Cardiac septum (tissue), 1 donor: ENCODE results near the gene EHF. TPM values are rescaled to one million over a fixed set of nuclear protein-coding genes. Genes with fewer than 3 reads are reported as not detected.

Experiments used
- DNase-seq: peaks from one replicate; pipeline ENCODE4 v3.0.0-alpha.2; 2020; ENCODE audit warnings: low spot score
- intact Hi-C: fragments of 100-400 bp; cut with DNase I; formaldehyde crosslinking; loops from one replicate; pipeline ENCODE4 v1.14.0; 2022
- total RNA-seq: library from RNA; stranded (reverse); fragmentation: NEBNext Ultra II Directional; extraction: Animal tissue kit (Norgen Biotek cat#: 25700); gene quantifications from one replicate; pipeline ENCODE4 v1.2.1, GENCODE V29; 2021
- donor health status: DM: no; HTN: no; CAD: no.

Gene EHF
- total RNA-seq, 1 donor from 2014 or later, result 0.08 TPM

DNA sequence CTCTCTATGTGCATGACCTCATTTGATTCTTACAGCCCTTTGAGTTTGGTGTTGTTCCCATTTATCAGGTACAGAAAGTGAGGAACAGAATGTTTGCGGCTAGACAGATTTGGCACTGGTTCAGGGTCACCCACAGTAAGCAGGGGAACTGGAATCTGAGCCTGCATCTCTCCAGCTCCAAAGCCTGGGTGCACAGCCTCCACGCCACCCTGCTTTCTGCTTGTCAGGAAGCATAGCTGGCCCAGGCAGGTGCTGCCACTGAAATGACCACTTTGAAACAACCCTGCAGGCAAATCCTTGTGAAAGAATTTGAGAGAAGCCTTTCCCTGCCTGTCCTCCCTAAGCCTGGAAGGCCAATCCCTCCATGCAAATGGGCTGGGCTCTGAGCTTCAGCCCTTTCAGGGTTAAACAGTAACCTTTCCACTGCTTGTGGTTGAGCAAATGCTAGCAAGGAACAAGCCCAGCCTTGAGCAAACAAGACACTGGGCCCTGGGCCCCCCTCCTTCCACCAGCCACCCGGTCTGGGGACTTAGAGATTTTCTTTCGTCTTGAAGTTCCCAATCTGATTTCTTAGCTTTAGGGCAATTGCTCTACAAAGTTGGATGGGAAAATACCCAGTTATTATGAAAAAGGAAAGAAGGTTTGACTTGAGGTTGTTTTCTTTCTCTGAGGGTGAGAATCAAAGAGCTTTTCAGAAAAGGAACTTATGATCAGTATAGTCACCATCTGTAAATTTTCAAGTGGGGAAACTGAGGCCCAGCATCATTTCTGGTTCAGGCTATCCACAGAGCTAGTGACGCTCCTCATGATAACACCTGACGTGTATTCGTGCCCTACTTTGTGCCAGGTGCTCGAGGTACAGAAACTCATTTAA is 19.4 kb downstream of the EHF start:
- no peak for DNase-seq
- intact Hi-C loops, result no loop called here

DNA sequence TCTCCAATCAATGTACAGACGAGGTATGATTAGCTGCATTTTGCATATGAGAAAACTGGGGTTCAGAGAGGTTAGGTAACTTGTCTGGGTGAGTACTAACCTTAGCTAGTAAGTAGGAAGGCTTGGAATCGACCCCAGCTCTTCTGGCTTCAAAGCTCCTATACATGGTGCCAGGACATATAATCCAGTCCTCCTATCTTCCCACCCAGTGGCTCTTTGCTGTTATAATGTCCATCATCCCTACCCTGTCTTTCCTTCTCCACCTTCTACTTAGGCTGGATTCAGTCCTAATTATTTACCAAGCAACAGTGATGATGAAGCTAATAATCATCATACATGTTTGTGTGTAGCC is 20.0 kb downstream of the EHF start:
- intact Hi-C loops, result no loop called here
- DNase-seq, result no peak

DNA sequence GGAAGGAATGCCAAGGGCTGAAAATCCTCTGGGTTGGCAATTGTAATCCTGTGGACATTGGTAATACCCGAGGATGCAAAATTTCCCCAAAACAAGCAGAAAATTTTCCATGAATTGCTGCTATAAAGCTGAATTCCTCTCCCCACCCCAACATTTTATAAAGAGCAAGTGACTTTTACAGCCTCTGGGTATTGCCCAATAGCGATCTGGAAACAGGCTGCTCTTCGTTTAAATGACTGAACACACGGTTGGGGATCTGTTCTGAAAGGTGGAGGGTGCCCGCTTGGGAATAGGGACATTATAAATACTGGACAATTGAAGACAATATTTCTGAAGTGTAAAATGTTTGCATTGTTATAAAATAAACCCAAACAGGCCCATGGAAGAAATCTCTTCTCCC is 20.6 kb downstream of the EHF start:
- DNase-seq, result no peak
- intact Hi-C loops, result no loop called here

DNA sequence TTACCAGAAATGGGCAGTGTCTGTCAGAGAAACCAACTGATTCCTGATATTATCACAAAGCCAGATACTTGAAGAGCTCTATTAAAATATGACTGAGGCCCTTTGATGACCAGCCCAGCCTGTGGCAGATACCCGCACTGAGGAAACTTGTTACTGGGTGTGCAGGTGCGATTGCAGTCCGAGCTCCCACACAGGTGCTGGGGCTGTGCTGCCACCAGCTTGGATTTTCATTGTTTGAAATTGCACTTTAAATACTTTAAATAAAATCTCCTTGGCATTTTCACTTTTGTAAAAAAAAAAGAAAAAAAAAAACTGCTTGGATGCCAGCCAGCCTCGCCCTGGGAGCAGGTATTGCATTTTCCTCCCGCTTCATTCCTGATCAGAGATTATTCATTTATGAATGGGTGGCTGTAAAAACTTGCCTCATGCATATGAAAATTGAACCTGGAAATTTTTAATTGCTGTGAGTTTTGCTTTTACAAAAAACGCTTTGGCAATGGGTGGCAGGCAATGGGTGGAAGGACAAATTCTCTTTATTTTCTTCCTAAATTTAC is 21.2 kb downstream of the EHF start:
- DNase-seq, result no peak
- intact Hi-C loops, result no loop called here

DNA sequence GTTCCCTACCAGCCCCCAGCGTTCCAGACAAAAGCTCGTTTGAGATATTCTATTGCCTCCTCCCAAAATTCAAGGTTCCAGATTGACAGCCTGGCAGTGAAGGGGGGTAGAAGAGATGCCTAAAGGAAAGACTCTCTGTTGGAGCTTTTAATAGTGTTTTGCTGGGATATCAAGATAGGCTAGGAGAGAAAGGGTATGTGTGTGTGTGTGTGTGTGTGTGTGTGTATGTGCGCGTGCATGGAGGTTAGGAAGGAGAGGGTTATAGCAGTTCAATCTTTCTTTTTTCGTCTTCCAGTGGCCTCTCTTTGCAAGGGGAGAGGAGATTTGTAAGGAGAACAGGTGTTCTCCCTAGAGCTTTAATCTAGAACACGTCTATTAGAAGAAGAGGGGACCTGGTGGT is 22.0 kb downstream of the EHF start:
- intact Hi-C loops, result no loop called here
- no peak for DNase-seq

DNA sequence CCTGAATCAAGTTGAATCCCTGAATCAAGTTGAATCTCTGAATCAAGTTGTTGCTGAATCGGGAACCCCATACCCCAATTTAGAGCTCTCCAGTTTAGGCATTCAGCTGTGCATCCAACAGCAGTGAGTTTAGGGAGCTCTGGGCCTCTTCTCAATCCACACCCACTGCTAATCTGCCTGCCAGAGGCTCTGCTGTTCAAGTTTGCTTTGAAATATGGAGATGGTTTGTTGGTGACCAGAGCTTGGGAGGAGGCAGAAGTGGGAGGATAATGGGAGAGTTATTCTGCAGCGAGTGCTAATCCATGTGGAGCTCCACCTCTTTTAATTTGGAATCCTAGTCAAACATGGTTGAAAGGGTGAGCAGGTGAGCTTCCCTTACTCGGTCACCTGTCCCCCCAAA is 22.4 kb downstream of the EHF start:
- no peak for DNase-seq
- intact Hi-C loops, result no loop called here

DNA sequence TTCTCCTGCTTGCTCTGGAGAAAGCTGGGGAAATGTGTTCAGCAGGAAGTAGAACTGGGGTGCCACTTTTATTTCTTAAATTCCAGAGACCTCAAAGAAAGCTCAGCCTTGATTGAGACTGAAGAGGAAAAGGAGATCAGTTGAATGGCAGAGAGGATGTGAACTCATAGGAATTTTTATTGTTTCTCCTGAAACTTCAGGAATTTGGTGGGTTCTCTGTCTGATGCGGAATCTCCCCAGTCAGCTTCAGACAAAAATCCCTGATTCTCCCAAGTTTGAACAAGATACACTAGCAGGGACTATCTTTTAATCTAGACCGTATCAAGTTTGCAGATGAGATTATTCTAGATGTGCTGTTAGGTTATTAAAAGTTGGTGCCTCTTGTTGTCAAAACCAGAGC is 23.0 kb downstream of the EHF start:
- no peak for DNase-seq
- intact Hi-C loops, result no loop called here

DNA sequence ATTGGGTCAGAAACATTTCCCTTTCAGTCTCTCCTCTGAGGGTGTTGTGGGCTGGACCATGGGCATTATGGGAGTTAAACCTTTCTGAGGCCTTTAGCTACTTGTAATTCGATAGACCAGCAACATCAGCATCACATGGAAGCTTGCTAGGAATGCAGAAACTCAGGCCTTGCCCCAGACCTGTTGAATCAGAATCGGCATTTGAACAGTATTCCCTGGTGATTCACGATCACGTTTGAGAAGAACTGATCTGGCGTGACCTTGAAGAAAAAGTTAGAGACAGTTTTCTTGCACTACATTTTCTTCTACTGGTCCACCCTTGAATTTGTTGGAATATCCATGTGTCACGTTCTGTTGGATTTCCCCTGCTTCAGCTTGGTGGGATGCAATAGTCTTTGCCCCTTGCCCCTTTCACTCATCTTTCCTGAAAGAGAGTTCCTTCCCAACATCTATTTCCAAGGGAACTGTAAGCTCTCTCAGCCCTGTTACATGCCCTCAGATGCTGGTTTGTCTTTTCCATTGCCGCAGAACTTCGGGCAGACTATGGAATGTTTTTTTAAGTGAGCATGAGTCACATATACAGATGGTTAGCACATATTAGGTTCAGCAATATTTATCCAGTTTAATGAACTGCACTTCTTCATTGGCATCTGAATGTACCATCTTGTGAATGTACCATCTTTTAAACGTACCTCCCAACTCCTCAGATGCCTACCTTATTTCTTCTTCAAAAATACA is 23.9 kb downstream of the EHF start:
- intact Hi-C loops, result no loop called here
- no peak for DNase-seq

DNA sequence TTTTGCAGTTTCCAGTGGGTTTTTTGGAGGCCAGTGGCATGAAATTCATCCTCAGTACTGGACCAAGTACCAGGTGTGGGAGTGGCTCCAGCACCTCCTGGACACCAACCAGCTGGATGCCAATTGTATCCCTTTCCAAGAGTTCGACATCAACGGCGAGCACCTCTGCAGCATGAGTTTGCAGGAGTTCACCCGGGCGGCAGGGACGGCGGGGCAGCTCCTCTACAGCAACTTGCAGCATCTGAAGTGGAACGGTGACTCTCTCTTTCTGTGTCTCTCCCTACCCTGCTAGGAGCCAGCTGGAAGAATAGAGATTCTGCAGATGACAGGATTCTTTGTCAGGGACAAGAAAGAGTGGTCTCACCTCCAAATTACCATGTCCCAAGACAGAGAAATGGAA is 25.5 kb downstream of the EHF start:
- intact Hi-C loops, result no loop called here
- no peak for DNase-seq

DNA sequence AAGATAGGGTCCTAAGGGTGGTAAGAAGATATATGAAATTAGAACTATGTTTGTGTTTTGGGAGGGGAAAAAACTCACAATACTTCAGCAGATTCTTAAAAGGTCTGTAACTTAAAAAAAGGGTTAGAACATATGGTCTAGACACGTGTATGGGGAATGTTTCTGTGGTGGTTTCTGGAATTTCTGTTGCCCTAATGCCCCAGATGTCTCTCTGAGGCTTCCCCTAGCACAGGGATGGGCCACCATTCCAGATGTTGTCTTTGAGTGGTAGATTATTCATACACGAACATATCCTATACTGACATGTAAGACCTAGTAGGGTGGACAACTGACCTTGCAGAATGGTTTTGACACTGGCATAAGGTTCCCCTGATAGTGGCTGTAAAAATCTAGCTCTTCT is 26.2 kb downstream of the EHF start:
- intact Hi-C loops, result no loop called here
- DNase-seq, result no peak

DNA sequence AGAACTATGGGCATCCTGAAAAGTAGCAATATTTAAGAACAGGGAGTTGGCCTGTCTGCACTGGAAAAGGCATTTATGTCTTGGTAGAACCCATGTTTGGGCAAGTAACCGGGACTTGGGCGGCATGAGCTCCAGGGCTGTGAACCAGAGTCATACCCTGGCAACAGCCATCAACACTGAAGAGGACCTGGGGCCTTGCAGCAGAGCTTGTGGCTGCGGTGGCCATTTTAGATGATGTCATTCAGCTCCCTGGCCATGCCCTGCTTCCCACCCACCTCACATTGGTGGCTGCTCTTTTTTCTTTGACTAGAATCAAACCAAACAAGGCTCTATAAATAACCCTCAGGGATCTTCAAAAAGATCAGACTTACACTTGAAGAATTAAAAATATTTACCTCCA is 26.6 kb downstream of the EHF start:
- DNase-seq, result no peak
- intact Hi-C loops, result no loop called here

DNA sequence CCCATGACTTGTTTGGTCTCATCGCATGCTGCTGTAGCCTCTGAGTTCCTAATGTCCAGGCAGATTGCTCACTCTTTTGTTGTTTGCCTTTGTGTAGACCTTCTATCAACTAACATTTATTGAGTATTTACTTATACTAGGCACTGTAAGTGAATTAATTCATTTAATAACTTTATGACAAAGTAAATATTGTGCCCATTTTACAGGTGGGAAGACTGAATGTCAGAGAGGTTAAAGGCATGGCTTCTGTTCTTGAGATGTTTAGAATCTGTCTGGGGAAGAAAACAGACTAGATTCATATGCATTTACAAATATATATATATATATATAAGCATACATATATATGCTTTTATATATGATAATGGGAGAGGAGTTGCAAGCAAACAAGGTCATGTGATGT is 27.1 kb downstream of the EHF start:
- intact Hi-C loops, result no loop called here
- DNase-seq, result no peak

DNA sequence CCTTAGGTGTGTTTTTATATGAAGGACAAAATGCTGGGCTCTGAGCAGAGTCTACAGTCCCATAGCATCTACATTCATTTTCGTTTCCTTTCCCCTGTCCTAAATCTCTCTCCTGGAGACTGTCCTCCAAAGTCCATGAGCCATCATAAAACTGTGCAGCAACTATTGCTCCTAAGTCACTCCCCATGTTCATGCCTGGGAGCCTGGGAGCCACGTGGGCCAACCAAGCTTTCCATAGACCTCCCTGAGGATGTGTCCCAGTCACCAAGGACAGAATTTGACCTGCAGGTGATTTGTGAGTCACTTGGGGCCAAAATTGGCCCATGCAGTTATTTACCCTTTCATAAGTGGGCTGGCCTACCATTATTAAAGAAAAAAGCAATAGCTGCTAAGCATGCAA is 28.7 kb downstream of the EHF start:
- no peak for DNase-seq
- intact Hi-C loops, result no loop called here

DNA sequence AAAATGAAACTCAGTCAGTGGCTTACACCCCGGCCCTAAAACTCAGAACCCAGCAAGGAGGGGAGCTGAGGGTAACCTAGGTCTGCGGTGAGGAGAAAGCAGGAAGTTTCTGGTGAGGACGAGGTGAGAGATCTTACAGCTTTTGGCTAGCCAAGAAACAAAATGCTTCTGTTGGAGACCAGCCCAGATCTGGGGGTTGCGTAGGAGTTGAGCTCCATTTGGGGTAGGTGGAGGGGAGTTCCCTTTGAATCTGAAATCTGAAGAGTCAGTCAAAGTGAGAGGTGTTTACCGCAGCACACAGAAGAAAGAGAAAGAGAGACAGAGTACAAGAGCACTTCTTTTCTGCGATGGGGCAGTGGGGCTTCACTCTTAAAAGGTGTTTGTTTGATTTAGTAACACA is 29.6 kb downstream of the EHF start:
- DNase-seq, result no peak
- intact Hi-C loops, result no loop called here

DNA sequence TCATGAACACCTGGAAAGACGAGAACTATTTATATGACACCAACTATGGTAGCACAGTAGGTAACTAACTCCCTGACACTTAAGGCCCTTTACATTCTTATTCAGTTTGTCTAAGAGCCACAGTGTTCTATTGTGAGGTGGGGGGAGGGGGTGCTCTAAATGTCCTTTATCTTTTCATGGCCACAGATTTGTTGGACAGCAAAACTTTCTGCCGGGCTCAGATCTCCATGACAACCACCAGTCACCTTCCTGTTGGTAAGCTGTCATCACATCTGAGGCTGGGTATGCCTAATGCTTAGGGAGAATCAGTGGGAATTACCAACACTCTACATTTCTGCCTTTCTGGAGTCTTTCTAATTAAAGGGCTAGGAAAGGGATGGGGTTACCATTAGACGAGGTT is 30.7 kb downstream of the EHF start:
- DNase-seq, result no peak
- intact Hi-C loops, result no loop called here

DNA sequence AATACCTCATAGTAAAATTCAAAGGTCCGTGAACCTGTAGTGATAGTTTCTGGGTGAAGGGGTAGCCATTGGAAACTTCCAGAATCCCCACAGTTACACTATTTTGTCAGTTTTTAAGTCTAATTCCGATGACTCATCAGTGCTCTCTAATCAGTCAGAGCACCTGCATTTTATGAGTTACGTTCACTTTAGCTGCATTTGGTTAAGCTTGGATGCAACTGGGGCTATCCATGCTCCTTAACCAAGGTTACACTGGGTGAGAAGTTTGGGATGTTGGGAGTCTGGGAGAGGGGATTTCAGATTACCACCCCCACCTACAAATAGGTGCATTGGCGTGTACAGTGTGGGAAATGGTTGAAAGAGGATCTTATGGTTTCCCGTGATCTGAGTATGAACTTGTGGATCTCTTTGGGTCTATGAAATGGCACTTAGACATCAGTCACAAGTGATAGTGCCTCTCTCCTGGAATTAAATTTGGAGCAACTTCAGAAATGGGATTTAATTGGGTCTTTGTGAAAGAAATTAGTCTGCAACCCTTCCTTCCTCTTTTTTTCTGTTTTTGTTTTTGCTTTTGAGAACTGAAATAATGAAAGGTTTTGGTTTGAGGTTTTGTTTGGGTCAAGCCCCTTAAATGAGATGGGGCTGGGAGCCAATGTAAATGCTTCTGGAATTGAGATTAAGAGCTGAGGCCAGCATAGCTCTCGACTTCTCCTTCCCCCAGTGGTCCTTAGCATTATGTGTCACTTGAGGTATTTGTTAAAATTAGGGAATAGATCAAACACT is 31.5 kb downstream of the EHF start:
- DNase-seq, result no peak
- intact Hi-C loops, result no loop called here

DNA sequence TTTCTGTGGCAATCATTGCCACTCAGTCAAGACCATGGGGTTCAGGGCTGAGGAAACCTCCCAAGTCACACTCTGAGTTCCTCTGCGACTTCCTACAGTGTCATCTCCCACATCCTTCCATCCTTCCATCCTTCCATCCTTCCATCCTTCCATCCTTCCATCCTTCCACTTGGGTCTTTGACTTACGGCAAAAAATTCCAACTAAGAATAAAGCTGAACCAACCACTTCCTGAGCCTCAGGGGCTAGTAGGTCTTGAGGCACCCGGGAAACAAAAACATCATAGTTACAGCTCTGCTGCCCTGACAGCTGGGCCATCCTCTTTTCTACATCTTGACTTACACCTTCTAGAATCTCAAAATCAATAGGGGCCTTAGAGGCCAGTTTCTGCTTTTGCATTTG is 32.1 kb downstream of the EHF start:
- DNase-seq, result no peak
- intact Hi-C loops, result no loop called here

DNA sequence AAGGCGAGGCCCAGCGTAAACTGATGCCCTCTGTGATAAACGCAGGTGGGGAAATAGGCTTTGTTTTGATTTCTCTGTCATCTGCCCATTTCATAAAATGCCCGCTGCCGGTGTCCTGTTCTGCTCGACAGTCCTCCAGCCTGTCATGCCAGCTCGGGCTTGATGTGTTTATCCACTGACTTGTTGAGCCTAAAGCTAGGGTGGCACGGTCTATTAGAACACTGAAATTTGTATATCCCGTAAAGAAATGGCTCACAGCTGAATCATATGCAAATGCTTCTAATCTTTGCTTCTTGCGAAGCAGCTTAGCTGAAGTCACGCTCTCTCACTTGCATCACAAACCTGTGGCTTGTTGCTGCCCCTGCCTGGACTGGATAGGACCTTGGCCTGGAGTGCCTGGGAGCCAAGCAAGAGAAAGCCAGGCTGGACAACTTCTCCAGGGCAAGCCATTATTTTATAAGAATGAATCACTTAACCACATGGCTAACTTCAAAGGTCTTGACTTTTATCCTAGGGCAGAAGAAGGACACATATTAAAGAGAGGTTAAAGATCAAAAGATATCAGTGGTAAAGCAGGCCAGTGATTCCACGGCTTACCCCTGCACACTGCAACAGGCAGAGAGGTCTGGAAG is 33.1 kb downstream of the EHF start:
- intact Hi-C loops, result no loop called here
- DNase-seq, result no peak

DNA sequence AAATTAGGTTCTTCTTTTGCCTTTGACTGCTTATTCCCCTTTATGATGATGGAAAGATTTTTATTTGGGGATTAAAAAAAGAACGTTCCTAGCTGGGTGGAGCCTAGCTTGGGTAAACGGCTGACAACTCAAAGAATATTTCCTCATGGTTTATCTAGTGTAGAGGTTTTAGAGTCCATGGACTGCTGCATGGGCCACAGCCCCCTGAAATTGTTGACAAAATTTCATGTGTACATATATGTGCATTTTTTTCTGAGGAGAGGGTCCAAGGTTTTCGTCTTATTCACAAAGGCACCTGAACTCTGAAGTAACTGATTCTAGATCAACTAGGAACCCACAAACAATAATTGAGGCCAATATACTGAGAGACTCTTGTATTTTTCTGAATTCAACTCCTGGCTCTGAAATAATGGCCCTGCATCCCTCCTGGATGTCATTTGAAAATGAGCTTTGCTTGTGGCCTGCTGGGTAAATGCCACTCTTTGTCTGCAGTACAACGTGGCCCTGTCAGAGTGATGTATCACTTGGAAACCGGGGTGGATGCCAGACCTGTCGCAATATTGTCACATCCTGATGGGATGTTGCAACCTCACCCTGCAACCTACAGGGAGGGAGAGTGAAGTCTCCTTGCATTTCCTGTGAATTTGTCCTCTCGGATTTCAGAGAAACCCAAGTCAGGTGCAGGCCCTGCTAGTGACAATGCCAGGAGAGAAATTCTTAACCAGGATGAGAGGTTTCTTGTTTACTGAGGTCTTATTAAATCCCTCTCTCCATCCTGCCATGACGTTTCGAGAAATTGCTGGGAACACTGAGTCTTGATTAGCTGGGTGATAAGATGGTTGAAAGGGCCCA is 33.8 kb downstream of the EHF start:
- DNase-seq, result no peak

More for the DNA sequence above, 33.8 kb downstream of the EHF start:
- intact Hi-C loops, result no loop called here
